ENCODE data around the gene KDELR3.

Gene KDELR3

DNA sequence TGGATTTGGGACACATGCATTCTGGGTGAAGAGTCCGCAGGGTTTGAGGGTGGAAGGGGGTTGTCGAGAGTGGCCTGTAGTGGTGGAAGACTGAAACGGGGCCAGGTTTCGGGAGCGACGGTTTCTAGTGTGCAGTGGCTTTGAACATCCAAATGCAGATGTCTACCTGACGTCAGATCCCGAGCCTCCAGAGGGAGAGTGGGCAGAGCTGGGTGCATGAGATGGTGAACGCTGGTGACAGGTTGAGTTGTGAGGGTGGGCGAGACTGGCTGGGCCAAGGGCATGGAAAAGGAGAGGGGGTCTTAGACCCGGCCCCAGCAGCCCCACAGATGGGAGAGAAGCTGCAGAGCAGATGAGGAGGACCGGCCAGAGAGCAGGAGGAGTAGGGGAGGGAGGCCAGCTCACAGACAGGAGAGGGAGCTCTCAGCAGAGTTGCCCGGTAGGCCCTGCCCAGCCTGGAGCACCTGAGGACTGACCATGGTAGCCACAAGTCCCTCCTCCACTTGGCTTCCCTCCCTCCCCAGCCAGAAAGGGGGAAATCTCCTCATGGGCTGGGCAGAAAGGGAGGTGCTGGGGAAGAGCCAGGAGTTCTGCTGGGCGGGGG is 27.0 kb upstream of the KDELR3 start:
- no peaks in the 10 kb centered on the region for H3K27me3 ChIP-seq (ENCODE audit: insufficient read depth, insufficient read length)
- TF ChIP-seq YY1 (IDR thresholded peaks at IDR 0.05; ENCODE audit: insufficient read depth, insufficient read length): no peak
- TF ChIP-seq SUZ12 (IDR thresholded peaks at IDR 0.05; ENCODE audit: extremely low read depth, insufficient read depth, insufficient read length): no peak
- TF ChIP-seq ZNF274 (IDR thresholded peaks at IDR 0.05; ENCODE audit: low read depth, low read length): no peak
- no peak overlapping the region for H3K4me3 ChIP-seq (ENCODE audit: insufficient read length, low read depth)
- no peak for DNase-seq (ENCODE audit: low read depth, low spot score)
- H3K9me3 ChIP-seq (ENCODE audit: insufficient read depth, low read length): no peaks in the 10 kb centered on the region
- H3K9ac ChIP-seq (ENCODE audit: insufficient read length, low read depth): no peak overlapping the region
- H3K36me3 ChIP-seq (ENCODE audit: insufficient read depth, insufficient read length, low read length): no peaks in the 10 kb centered on the region
- H3K4me1 ChIP-seq (ENCODE audit: insufficient read depth, insufficient read length): peaks cover 2% of the 10 kb centered on the region

- DNase-seq (ENCODE audit: low read depth, low spot score): no peak
- TF ChIP-seq ZNF274 (IDR thresholded peaks at IDR 0.05; ENCODE audit: low read depth, low read length) (no peak), YY1 (IDR thresholded peaks at IDR 0.05; ENCODE audit: insufficient read depth, insufficient read length) (no peak), SUZ12 (IDR thresholded peaks at IDR 0.05; ENCODE audit: extremely low read depth, insufficient read depth, insufficient read length) (no peak)
- no peak overlapping the region for H3K4me3 ChIP-seq (ENCODE audit: insufficient read length, low read depth)
- peaks cover 4% of the 10 kb centered on the region for H3K4me1 ChIP-seq (ENCODE audit: insufficient read depth, insufficient read length)
- H3K9ac ChIP-seq (ENCODE audit: insufficient read length, low read depth): no peak overlapping the region
- no peaks in the 10 kb centered on the region for H3K9me3 ChIP-seq (ENCODE audit: insufficient read depth, low read length)
- H3K36me3 ChIP-seq (ENCODE audit: insufficient read depth, insufficient read length, low read length): no peaks in the 10 kb centered on the region
- no peaks in the 10 kb centered on the region for H3K27me3 ChIP-seq (ENCODE audit: insufficient read depth, insufficient read length)
Measured at GRCh38 chr22:38441620-38442287, 26.1 kb upstream of the KDELR3 start.

- H3K4me3 ChIP-seq (ENCODE audit: insufficient read length, low read depth): no peak overlapping the region
- H3K4me1 ChIP-seq (ENCODE audit: insufficient read depth, insufficient read length): peaks cover 4% of the 10 kb centered on the region
- H3K36me3 ChIP-seq (ENCODE audit: insufficient read depth, insufficient read length, low read length): no peaks in the 10 kb centered on the region
- no peak overlapping the region for H3K9ac ChIP-seq (ENCODE audit: insufficient read length, low read depth)
- no peaks in the 10 kb centered on the region for H3K9me3 ChIP-seq (ENCODE audit: insufficient read depth, low read length)
- H3K27me3 ChIP-seq (ENCODE audit: insufficient read depth, insufficient read length): no peaks in the 10 kb centered on the region
- TF ChIP-seq SUZ12 (IDR thresholded peaks at IDR 0.05; ENCODE audit: extremely low read depth, insufficient read depth, insufficient read length) (no peak), ZNF274 (IDR thresholded peaks at IDR 0.05; ENCODE audit: low read depth, low read length) (no peak), YY1 (IDR thresholded peaks at IDR 0.05; ENCODE audit: insufficient read depth, insufficient read length) (no peak)
- no peak for DNase-seq (ENCODE audit: low read depth, low spot score)
Measured at GRCh38 chr22:38442967-38443627, 24.8 kb upstream of the KDELR3 start.

GRCh38 chr22:38443628-38444521 is 24.0 kb upstream of the KDELR3 start:
- Histone ChIP-seq H3K9me3 (ENCODE audit: insufficient read depth, low read length) (no peaks in the 10 kb centered on the region), H3K4me3 (ENCODE audit: insufficient read length, low read depth) (no peak overlapping the region), H3K36me3 (ENCODE audit: insufficient read depth, insufficient read length, low read length) (no peaks in the 10 kb centered on the region), H3K4me1 (ENCODE audit: insufficient read depth, insufficient read length) (peaks cover 7% of the 10 kb centered on the region), H3K27me3 (ENCODE audit: insufficient read depth, insufficient read length) (no peaks in the 10 kb centered on the region), H3K9ac (ENCODE audit: insufficient read length, low read depth) (no peak overlapping the region)
- TF ChIP-seq SUZ12 (IDR thresholded peaks at IDR 0.05; ENCODE audit: extremely low read depth, insufficient read depth, insufficient read length) (no peak), ZNF274 (IDR thresholded peaks at IDR 0.05; ENCODE audit: low read depth, low read length) (no peak), YY1 (IDR thresholded peaks at IDR 0.05; ENCODE audit: insufficient read depth, insufficient read length) (no peak)
- DNase-seq (ENCODE audit: low read depth, low spot score): no peak

DNA sequence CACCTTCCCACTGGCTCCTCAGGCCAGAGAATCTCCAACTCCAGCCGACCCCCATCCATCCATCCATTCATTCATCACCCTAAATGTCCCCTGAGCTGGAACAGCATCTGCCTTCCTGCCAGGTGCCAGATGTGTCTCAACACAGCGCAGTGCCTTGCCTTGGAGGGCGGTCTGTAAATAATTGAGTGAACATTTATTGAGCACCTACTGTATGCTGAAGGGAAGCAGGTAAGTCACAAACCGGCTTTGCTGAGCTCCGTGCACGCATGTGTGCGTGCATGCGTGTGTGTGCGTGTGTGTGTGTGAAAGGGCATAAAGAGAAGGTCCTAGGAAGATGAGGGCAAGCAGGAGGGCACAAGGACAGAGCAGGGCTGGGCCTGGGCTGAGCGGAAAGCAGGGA is 23.1 kb upstream of the KDELR3 start:
- TF ChIP-seq ZNF274 (IDR thresholded peaks at IDR 0.05; ENCODE audit: low read depth, low read length) (no peak), YY1 (IDR thresholded peaks at IDR 0.05; ENCODE audit: insufficient read depth, insufficient read length) (no peak), SUZ12 (IDR thresholded peaks at IDR 0.05; ENCODE audit: extremely low read depth, insufficient read depth, insufficient read length) (no peak)
- H3K4me3 ChIP-seq (ENCODE audit: insufficient read length, low read depth): no peak overlapping the region
- no peak overlapping the region for H3K9ac ChIP-seq (ENCODE audit: insufficient read length, low read depth)
- peaks cover 7% of the 10 kb centered on the region for H3K4me1 ChIP-seq (ENCODE audit: insufficient read depth, insufficient read length)
- no peaks in the 10 kb centered on the region for H3K9me3 ChIP-seq (ENCODE audit: insufficient read depth, low read length)
- no peak for DNase-seq (ENCODE audit: low read depth, low spot score)
- no peaks in the 10 kb centered on the region for H3K36me3 ChIP-seq (ENCODE audit: insufficient read depth, insufficient read length, low read length)
- no peaks in the 10 kb centered on the region for H3K27me3 ChIP-seq (ENCODE audit: insufficient read depth, insufficient read length)

DNA sequence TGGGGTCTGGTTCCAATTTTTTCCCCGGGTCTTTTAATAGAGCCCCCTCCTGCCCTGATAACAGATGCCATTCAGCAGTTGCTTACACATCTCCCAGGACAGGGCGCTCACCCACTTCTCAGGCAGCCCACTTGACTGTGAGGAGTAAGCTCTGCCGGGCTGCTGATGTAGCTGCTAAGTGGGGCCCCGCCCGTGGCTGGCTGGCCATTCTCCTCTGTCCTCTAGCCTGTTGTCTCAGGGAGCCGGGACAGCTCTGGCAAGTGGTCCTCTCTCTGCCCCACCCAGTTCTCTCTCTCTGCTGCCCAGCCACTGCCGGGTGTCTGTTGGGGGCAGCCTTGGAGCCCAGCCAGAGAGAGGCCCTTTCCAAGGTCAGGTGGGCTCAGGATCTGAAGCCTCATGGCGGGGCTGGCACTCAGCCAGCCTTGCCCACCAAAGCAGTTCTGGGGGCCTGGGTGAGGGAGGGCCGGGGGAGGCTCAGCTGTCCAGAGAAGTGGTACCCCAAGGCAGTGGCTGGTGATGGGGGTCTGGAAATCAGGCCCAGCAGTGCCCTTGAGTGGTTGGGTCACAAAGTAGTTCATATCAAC is 21.8 kb upstream of the KDELR3 start:
- H3K9ac ChIP-seq (ENCODE audit: insufficient read length, low read depth): no peak overlapping the region
- DNase-seq (ENCODE audit: low read depth, low spot score): no peak
- TF ChIP-seq SUZ12 (IDR thresholded peaks at IDR 0.05; ENCODE audit: extremely low read depth, insufficient read depth, insufficient read length) (no peak), ZNF274 (IDR thresholded peaks at IDR 0.05; ENCODE audit: low read depth, low read length) (no peak), YY1 (IDR thresholded peaks at IDR 0.05; ENCODE audit: insufficient read depth, insufficient read length) (no peak)

More for the DNA sequence above, 21.8 kb upstream of the KDELR3 start:
- Histone ChIP-seq H3K27me3 (ENCODE audit: insufficient read depth, insufficient read length) (no peaks in the 10 kb centered on the region), H3K4me3 (ENCODE audit: insufficient read length, low read depth) (no peak overlapping the region), H3K36me3 (ENCODE audit: insufficient read depth, insufficient read length, low read length) (no peaks in the 10 kb centered on the region), H3K4me1 (ENCODE audit: insufficient read depth, insufficient read length) (peaks cover 6% of the 10 kb centered on the region), H3K9me3 (ENCODE audit: insufficient read depth, low read length) (no peaks in the 10 kb centered on the region)
